Lower lobe of right lung (tissue), 2 donors: ENCODE results near the gene ASB10. TPM values are rescaled to one million over a fixed set of nuclear protein-coding genes. Genes with fewer than 3 reads are reported as not detected.

ENCODE experiments used
- ATAC-seq, 2 donors: fragments of 200-7000 bp; cut with Tn5 transposase; one replicate each; pipeline ENCODE4 v1.9.1; 2020 to 2022; ENCODE audit warnings: mild to moderate bottlenecking in 2 of 2, moderate library complexity in 2 of 2
- DNase-seq: peaks from one replicate; pipeline ENCODE4 v3.0.0-alpha.2; 2020
- H3K27ac ChIP-seq: fragments of 200-600 bp; one replicate; pipeline ENCODE4 v1.8.0; 2022
- H3K27me3 ChIP-seq: fragments of 200-600 bp; one replicate; pipeline ENCODE4 v1.8.0; 2022; ENCODE audit warnings: low read depth
- H3K36me3 ChIP-seq: fragments of 200-600 bp; one replicate; pipeline ENCODE4 v1.8.0; 2022; ENCODE audit warnings: mild to moderate bottlenecking
- H3K4me1 ChIP-seq: fragments of 200-600 bp; one replicate; pipeline ENCODE4 v1.8.0; 2022
- H3K4me3 ChIP-seq: fragments of 200-600 bp; one replicate; pipeline ENCODE4 v1.8.0; 2022; ENCODE audit warnings: mild to moderate bottlenecking
- H3K9me3 ChIP-seq: fragments of 200-600 bp; one replicate; pipeline ENCODE4 v1.8.0; 2022
- intact Hi-C: fragments of 100-400 bp; cut with DNase I; formaldehyde crosslinking; loops from one replicate; pipeline ENCODE4 v1.11.0; 2022
- total RNA-seq: library from RNA; stranded (reverse); fragmentation: NEBNext Ultra II Directional; extraction: Animal tissue kit (Norgen Biotek cat#: 25700); gene quantifications from one replicate; pipeline ENCODE4 v1.2.1, GENCODE V29; 2021
- TF ChIP-seq, protein P1 (sequence below): fragments of 200-600 bp; IDR thresholded peaks from one replicate; pipeline ENCODE4 v1.8.0; 2022; ENCODE audit warnings: antibody characterized with exemption, mild to moderate bottlenecking
- donor health status: DM: no; HTN: yes; CAD: no; lungs with severe emphysema.

The ASB10 gene
- total RNA-seq, 1 donor from 2014 or later: not detected

- H3K27ac ChIP-seq: no peak overlapping the region
- H3K9me3 ChIP-seq: no peaks in the 10 kb centered on the region
- DNase-seq (no peak), ATAC-seq (no peak)
- no peaks in the 10 kb centered on the region for H3K4me1 ChIP-seq
- H3K27me3 ChIP-seq: peaks cover 38% of the 10 kb centered on the region
- TF ChIP-seq, protein P1, sequence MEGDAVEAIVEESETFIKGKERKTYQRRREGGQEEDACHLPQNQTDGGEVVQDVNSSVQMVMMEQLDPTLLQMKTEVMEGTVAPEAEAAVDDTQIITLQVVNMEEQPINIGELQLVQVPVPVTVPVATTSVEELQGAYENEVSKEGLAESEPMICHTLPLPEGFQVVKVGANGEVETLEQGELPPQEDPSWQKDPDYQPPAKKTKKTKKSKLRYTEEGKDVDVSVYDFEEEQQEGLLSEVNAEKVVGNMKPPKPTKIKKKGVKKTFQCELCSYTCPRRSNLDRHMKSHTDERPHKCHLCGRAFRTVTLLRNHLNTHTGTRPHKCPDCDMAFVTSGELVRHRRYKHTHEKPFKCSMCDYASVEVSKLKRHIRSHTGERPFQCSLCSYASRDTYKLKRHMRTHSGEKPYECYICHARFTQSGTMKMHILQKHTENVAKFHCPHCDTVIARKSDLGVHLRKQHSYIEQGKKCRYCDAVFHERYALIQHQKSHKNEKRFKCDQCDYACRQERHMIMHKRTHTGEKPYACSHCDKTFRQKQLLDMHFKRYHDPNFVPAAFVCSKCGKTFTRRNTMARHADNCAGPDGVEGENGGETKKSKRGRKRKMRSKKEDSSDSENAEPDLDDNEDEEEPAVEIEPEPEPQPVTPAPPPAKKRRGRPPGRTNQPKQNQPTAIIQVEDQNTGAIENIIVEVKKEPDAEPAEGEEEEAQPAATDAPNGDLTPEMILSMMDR: no peak
- no peaks in the 10 kb centered on the region for H3K36me3 ChIP-seq
- intact Hi-C loops: no loop called here
- no peak overlapping the region for H3K4me3 ChIP-seq
Measured at GRCh38 chr7:151178236-151178635, 8.8 kb downstream of the ASB10 start.

GRCh38 chr7:151177310-151177709 is 9.7 kb downstream of the ASB10 start:
- intact Hi-C loops: no loop called here
- no peak overlapping the region for H3K27ac ChIP-seq
- TF ChIP-seq, protein P1: no peak
- no peak for ATAC-seq
- no peak for DNase-seq
- no peaks in the 10 kb centered on the region for H3K4me1 ChIP-seq
- no peaks in the 10 kb centered on the region for H3K36me3 ChIP-seq
- peaks cover 41% of the 10 kb centered on the region for H3K27me3 ChIP-seq
- no peak overlapping the region for H3K4me3 ChIP-seq
- H3K9me3 ChIP-seq: no peaks in the 10 kb centered on the region

- TF ChIP-seq, protein P1: no peak
- ATAC-seq (no peak), DNase-seq (no peak)
- Histone ChIP-seq H3K4me3 (no peak overlapping the region), H3K4me1 (no peaks in the 10 kb centered on the region), H3K27ac (no peak overlapping the region), H3K36me3 (no peaks in the 10 kb centered on the region), H3K9me3 (no peaks in the 10 kb centered on the region), H3K27me3 (peaks cover 43% of the 10 kb centered on the region)
- intact Hi-C loops: no loop called here
Measured at GRCh38 chr7:151176401-151176800, 10.6 kb downstream of the ASB10 start.

- Histone ChIP-seq H3K27me3 (peaks cover 44% of the 10 kb centered on the region), H3K4me1 (no peaks in the 10 kb centered on the region), H3K27ac (no peak overlapping the region), H3K36me3 (no peaks in the 10 kb centered on the region), H3K4me3 (no peak overlapping the region), H3K9me3 (no peaks in the 10 kb centered on the region)
- DNase-seq: no peak
- TF ChIP-seq, protein P1: no peak
- intact Hi-C loops: no loop called here
- ATAC-seq: no peak
Measured at GRCh38 chr7:151175793-151176311, 11.2 kb downstream of the ASB10 start.

DNA sequence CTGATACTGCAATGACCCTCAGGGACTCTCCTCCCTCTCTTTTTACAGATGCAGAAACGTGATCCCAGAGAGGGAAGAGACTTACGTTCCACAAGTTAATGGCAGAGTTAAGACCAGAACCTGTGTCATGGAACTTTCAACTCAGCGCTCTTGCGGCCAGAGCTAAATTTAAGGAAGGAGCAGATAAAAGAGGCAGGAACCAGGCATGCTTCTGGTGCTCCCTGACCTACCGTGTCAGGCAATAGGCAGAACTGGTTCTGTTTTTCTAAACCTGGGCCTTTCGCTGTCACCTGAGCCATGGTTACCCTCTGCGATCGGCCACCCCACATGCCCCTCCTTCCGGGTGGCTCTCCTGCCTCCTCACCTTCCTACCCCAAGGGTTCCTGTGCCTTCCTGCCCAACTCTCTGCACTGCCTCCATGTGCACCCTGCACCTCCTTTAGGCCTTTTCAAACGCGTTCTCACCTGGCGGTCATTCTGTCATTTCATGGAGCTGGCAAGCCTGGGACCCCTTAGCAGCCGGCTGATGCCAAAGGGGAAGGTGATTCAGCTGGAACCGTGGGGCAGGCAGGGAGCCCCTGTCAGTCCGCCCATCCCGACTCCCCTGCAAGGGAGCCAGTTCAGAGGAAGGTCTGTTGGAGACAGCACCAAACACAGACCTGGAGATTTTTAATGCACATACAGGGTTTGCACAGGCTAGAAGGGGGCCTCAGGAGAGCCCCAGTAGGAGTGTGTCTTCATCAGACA is 11.8 kb downstream of the ASB10 start:
- no peaks in the 10 kb centered on the region for H3K36me3 ChIP-seq

More for the DNA sequence above, 11.8 kb downstream of the ASB10 start:
- Histone ChIP-seq H3K27ac (no peak overlapping the region), H3K4me1 (no peaks in the 10 kb centered on the region), H3K4me3 (no peak overlapping the region), H3K27me3 (peaks cover 44% of the 10 kb centered on the region), H3K9me3 (no peaks in the 10 kb centered on the region)
- intact Hi-C loops: no loop called here
- ATAC-seq (no peak), DNase-seq (no peak)
- TF ChIP-seq, protein P1: no peak
